MM.1S (cell line): Measurements from ENCODE around the gene NOXA1.

Source experiments
- CTCF ChIP-seq: fragments of 300-600 bp; sonication (generic); IDR thresholded peaks from 2 replicates; pipeline ENCODE4 v1.5.1; 2016; ENCODE audit warnings: antibody characterized with exemption, low read length, mixed read lengths
- EZH2phosphoT487 ChIP-seq: fragments of 300-600 bp; sonication (generic); IDR thresholded peaks from 2 replicates; pipeline ENCODE4 v1.6.1; 2018; ENCODE audit warnings: antibody characterized with exemption, low read length

- TF ChIP-seq CTCF = no peak
- TF ChIP-seq EZH2phosphoT487 = no peak
Observed at GRCh38 chr9:137441935-137442321, 18.7 kb downstream of the NOXA1 start.
